ENCODE data around the gene CACNB2. TPM values are rescaled to one million over a fixed set of nuclear protein-coding genes. Genes with fewer than 3 reads are reported as not detected.

Gene CACNB2
- total RNA-seq, 1 experiment from 2014 or later: 0.07 TPM

GRCh38 chr10:18134921-18135320 is 5.3 kb upstream of the CACNB2 start:
- 0 out of 2 replicates have a peak, but pooled peaks cover 3% of the 10 kb centered on the region for H3K27me3 ChIP-seq (ENCODE audit: low read length)
- ATAC-seq: no peak
- no peak overlapping the region for H3K4me2 ChIP-seq (ENCODE audit: low read length)
- no peaks in the 10 kb centered on the region for H3K4me1 ChIP-seq (ENCODE audit: insufficient read depth, low read length)
- H3K4me3 ChIP-seq (ENCODE audit: low read length): no peak overlapping the region
- TF ChIP-seq EZH2phosphoT487 (IDR thresholded peaks at IDR 0.05; ENCODE audit: borderline replicate concordance, low read length) (no peak), CTCF (conservative IDR thresholded peaks at IDR 0.05; ENCODE audit: low read depth, low read length) (no peak), EZH2 (IDR thresholded peaks at IDR 0.05; ENCODE audit: low read length, unreplicated experiment) (no peak)
- CTCF ChIA-PET: no interaction called here
- H3K9me3 ChIP-seq (ENCODE audit: low read length): no peaks in the 10 kb centered on the region
- H3K36me3 ChIP-seq (ENCODE audit: low read depth, low read length): no peaks in the 10 kb centered on the region
- no peak overlapping the region for H3K9ac ChIP-seq (ENCODE audit: low read length)
- H2AFZ ChIP-seq (ENCODE audit: low read length): no peak overlapping the region
- H4K20me1 ChIP-seq (ENCODE audit: low read length): no peaks in the 10 kb centered on the region
- DNase-seq: no peak
- H3K79me2 ChIP-seq (ENCODE audit: low read length): no peaks in the 10 kb centered on the region
- H3K27ac ChIP-seq (ENCODE audit: low read length): no peak overlapping the region
- POLR2A ChIA-PET (ENCODE audit: unreplicated experiment): no interaction called here
- H3F3A ChIP-seq (ENCODE audit: low read length, unreplicated experiment): no peaks in the 10 kb centered on the region
- BruUV-seq (replicated peaks): no TSS peak
- intact Hi-C loops (cut with micrococcal nuclease): no loop called here
- H3K9me2 ChIP-seq (replicated peaks; ENCODE audit: low read length): no peaks in the 10 kb centered on the region

GRCh38 chr10:18136073-18136791 is 4.0 kb upstream of the CACNB2 start:
- intact Hi-C loops (cut with micrococcal nuclease): no loop called here
- DNase-seq (no peak), ATAC-seq (no peak)
- Histone ChIP-seq H3K27me3 (ENCODE audit: low read length) (0 out of 2 replicates have a peak, but pooled peaks cover 4% of the 10 kb centered on the region), H2AFZ (ENCODE audit: low read length) (no peak overlapping the region), H3K9ac (ENCODE audit: low read length) (no peak overlapping the region), H3K4me2 (ENCODE audit: low read length) (no peak overlapping the region), H3K36me3 (ENCODE audit: low read depth, low read length) (no peaks in the 10 kb centered on the region), H3F3A (ENCODE audit: low read length, unreplicated experiment) (no peaks in the 10 kb centered on the region), H3K79me2 (ENCODE audit: low read length) (no peaks in the 10 kb centered on the region), H3K27ac (ENCODE audit: low read length) (no peak overlapping the region), H3K4me1 (ENCODE audit: insufficient read depth, low read length) (no peaks in the 10 kb centered on the region), H3K9me2 (replicated peaks; ENCODE audit: low read length) (no peaks in the 10 kb centered on the region), H3K4me3 (ENCODE audit: low read length) (no peak overlapping the region), H4K20me1 (ENCODE audit: low read length) (no peaks in the 10 kb centered on the region), H3K9me3 (ENCODE audit: low read length) (no peaks in the 10 kb centered on the region)
- POLR2A ChIA-PET (ENCODE audit: unreplicated experiment): no interaction called here
- CTCF ChIA-PET: no interaction called here
- no TSS peak for BruUV-seq (replicated peaks)
- TF ChIP-seq EZH2 (IDR thresholded peaks at IDR 0.05; ENCODE audit: low read length, unreplicated experiment) (no peak), EZH2phosphoT487 (IDR thresholded peaks at IDR 0.05; ENCODE audit: borderline replicate concordance, low read length) (no peak), CTCF (conservative IDR thresholded peaks at IDR 0.05; ENCODE audit: low read depth, low read length) (no peak)

GRCh38 chr10:18137111-18137510 is 3.1 kb upstream of the CACNB2 start:
- H3K9ac ChIP-seq (ENCODE audit: low read length): no peak overlapping the region
- H3K79me2 ChIP-seq (ENCODE audit: low read length): no peaks in the 10 kb centered on the region
- ATAC-seq (no peak), DNase-seq (peak; percentile 4)
- TF ChIP-seq EZH2phosphoT487 (IDR thresholded peaks at IDR 0.05; ENCODE audit: borderline replicate concordance, low read length) (no peak), EZH2 (IDR thresholded peaks at IDR 0.05; ENCODE audit: low read length, unreplicated experiment) (no peak), CTCF (conservative IDR thresholded peaks at IDR 0.05; ENCODE audit: low read depth, low read length) (no peak)
- BruUV-seq (replicated peaks): no TSS peak
- ChIA-PET POLR2A (ENCODE audit: unreplicated experiment) (no interaction called here), CTCF (no interaction called here)
- H3K27ac ChIP-seq (ENCODE audit: low read length): no peak overlapping the region
- no peak overlapping the region for H2AFZ ChIP-seq (ENCODE audit: low read length)
- H3K27me3 ChIP-seq (ENCODE audit: low read length): 0 out of 2 replicates have a peak, but pooled peaks cover 9% of the 10 kb centered on the region
- H3K9me3 ChIP-seq (ENCODE audit: low read length): no peaks in the 10 kb centered on the region
- H4K20me1 ChIP-seq (ENCODE audit: low read length): no peaks in the 10 kb centered on the region
- H3K9me2 ChIP-seq (replicated peaks; ENCODE audit: low read length): no peaks in the 10 kb centered on the region
- intact Hi-C loops (cut with micrococcal nuclease): no loop called here
- no peak overlapping the region for H3K4me2 ChIP-seq (ENCODE audit: low read length)
- no peaks in the 10 kb centered on the region for H3F3A ChIP-seq (ENCODE audit: low read length, unreplicated experiment)
- no peak overlapping the region for H3K4me3 ChIP-seq (ENCODE audit: low read length)
- no peaks in the 10 kb centered on the region for H3K36me3 ChIP-seq (ENCODE audit: low read depth, low read length)
- H3K4me1 ChIP-seq (ENCODE audit: insufficient read depth, low read length): no peaks in the 10 kb centered on the region
